Upper lobe of left lung (tissue), 4 donors: Measurements from ENCODE around the gene EDC3.

Experiments
- CTCF ChIP-seq, 6 experiments: fragments of 450-650 bp in 4 of 6; fragments of 200-600 bp in 2 of 6; sonication (generic) in 2 of 6; IDR thresholded peaks; one replicate each; pipeline ENCODE4 v1.5.1; 2016 to 2019; ENCODE audit warnings: antibody characterized with exemption in 6 of 6
- EP300 ChIP-seq, 4 donors: sonication (generic); formaldehyde crosslinking; IDR thresholded peaks; one replicate each; pipeline ENCODE4 v1.5.1; 2017; ENCODE audit warnings: antibody characterized with exemption in 4 of 4, control low read depth in 2 of 4
- POLR2A ChIP-seq, 4 donors: fragments of 450-650 bp; IDR thresholded peaks; one replicate each; pipeline ENCODE4 v1.5.1; 2016 to 2017; ENCODE audit warnings: antibody characterized with exemption in 4 of 4, mild to moderate bottlenecking in 2 of 4
- POLR2AphosphoS5 ChIP-seq, 2 donors: sonication (generic); formaldehyde crosslinking; IDR thresholded peaks; one replicate each; pipeline ENCODE4 v1.5.1; 2017; ENCODE audit warnings: antibody characterized with exemption in 2 of 2

- TF ChIP-seq EP300 (IDR thresholded peaks at IDR 0.05) (no peak), CTCF (IDR thresholded peaks at IDR 0.05) (no peak), POLR2AphosphoS5 (IDR thresholded peaks at IDR 0.05) (no peak), POLR2A (IDR thresholded peaks at IDR 0.05) (no peak)
Observed at GRCh38 chr15:74632601-74633000, 63.2 kb downstream of the EDC3 start.
